HG03520 (cell line): Measurements from ENCODE around the gene SBF2.
"Not testable (repeated sequence)": the region's sequence is repeated elsewhere in the genome, so short reads cannot be mapped to it uniquely, and the experiment has no call there.

ENCODE experiments used
- ATAC-seq: cut with Tn5 transposase; IDR thresholded peaks from one replicate; pipeline ENCODE4 v1.9.1; 2021; ENCODE audit warnings: mild to moderate bottlenecking, moderate library complexity; ENCODE audit not compliant: unreplicated experiment

SBF2 gene

GRCh38 chr11:10205928-10206327 lies 88.1 kb downstream of the SBF2 start:
- no peak for ATAC-seq

GRCh38 chr11:10204021-10204420 lies 90.0 kb downstream of the SBF2 start:
- ATAC-seq, result no peak

GRCh38 chr11:10201343-10201742 lies 92.7 kb downstream of the SBF2 start:
- no peak for ATAC-seq

- no peak for ATAC-seq
These were observed 96.9 kb downstream of the SBF2 start for GRCh38 chr11:10197091-10197490.

- ATAC-seq, result no peak
These were observed 102.0 kb downstream of the SBF2 start for GRCh38 chr11:10192036-10192435.

- ATAC-seq, result no peak
These were observed 112.2 kb downstream of the SBF2 start for GRCh38 chr11:10181811-10182210.

- ATAC-seq, result no peak
These were observed 129.4 kb downstream of the SBF2 start for GRCh38 chr11:10164621-10165020.

- ATAC-seq, result no peak
These were observed 131.8 kb downstream of the SBF2 start for GRCh38 chr11:10162222-10162621.

GRCh38 chr11:10160350-10160749 lies 133.7 kb downstream of the SBF2 start:
- no peak for ATAC-seq

GRCh38 chr11:10158461-10158860 lies 135.6 kb downstream of the SBF2 start:
- ATAC-seq, result no peak

- no peak for ATAC-seq
These were observed 138.1 kb downstream of the SBF2 start for GRCh38 chr11:10155793-10156490.

GRCh38 chr11:10150800-10151199 lies 143.2 kb downstream of the SBF2 start:
- no peak for ATAC-seq

- no peak for ATAC-seq
These were observed 144.5 kb downstream of the SBF2 start for GRCh38 chr11:10149553-10149952.

- no peak for ATAC-seq
These were observed 146.8 kb downstream of the SBF2 start for GRCh38 chr11:10147195-10147594.

GRCh38 chr11:10144954-10145353 lies 149.1 kb downstream of the SBF2 start:
- no peak for ATAC-seq

- no peak for ATAC-seq
These were observed 154.4 kb downstream of the SBF2 start for GRCh38 chr11:10139656-10140055.

- ATAC-seq, result no peak
These were observed 154.9 kb downstream of the SBF2 start for GRCh38 chr11:10139143-10139542.

- ATAC-seq, result no peak
These were observed 159.0 kb downstream of the SBF2 start for GRCh38 chr11:10134975-10135481.

- not testable (repeated sequence) for ATAC-seq
These were observed 159.8 kb downstream of the SBF2 start for GRCh38 chr11:10134226-10134625.

GRCh38 chr11:10133251-10133650 lies 160.8 kb downstream of the SBF2 start:
- ATAC-seq, result not testable (repeated sequence)

GRCh38 chr11:10130875-10131274 lies 163.1 kb downstream of the SBF2 start:
- no peak for ATAC-seq

- not testable (repeated sequence) for ATAC-seq
These were observed 164.8 kb downstream of the SBF2 start for GRCh38 chr11:10129184-10129583.
